ENCODE results near the gene FKBP7.
"Not testable (repeated sequence)": the region's sequence is repeated elsewhere in the genome, so short reads cannot be mapped to it uniquely, and the experiment has no call there.

FKBP7 gene

DNA sequence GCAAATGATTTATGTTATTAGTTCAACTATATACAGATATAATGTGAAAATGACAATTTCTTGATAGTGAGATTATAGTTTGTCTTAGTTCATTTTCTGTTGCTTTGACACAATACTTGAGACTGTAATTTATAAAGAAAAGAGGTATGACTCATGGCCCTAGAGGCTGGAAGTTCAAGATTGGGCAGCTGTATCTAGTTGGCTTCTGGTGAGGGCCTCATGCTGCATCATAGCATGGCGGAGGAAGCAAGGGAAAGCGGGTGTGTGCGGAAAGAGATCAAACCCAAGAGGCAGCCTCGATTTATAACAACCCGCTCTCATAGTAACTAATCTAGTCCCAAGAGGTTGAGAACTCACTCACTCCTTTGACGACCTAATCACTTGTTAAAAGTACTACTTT, 13.2 kb upstream of the FKBP7 start:
- no peak for DNase-seq (ENCODE audit: low read depth in 2 of 2, low spot score in 1 of 2)

DNA sequence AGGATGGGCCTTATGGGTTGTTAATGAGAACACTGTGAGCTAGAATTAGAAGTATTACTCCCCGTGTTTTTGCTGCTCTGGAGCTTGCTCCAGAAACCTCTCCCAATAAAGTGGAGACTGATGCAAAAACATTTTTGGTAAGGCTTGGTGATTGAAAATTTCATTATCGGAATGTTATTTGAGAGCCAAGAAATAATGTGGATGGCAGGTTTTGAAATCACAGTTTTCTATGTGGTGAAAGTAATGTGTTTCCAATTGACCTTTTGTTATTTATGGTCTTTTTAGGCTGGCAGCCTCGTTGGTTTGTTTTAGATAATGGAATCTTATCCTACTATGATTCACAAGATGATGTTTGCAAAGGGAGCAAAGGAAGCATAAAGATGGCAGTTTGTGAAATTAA, 7.0 kb upstream of the FKBP7 start:
- no peak for DNase-seq (ENCODE audit: low read depth in 2 of 2, low spot score in 1 of 2)

DNA sequence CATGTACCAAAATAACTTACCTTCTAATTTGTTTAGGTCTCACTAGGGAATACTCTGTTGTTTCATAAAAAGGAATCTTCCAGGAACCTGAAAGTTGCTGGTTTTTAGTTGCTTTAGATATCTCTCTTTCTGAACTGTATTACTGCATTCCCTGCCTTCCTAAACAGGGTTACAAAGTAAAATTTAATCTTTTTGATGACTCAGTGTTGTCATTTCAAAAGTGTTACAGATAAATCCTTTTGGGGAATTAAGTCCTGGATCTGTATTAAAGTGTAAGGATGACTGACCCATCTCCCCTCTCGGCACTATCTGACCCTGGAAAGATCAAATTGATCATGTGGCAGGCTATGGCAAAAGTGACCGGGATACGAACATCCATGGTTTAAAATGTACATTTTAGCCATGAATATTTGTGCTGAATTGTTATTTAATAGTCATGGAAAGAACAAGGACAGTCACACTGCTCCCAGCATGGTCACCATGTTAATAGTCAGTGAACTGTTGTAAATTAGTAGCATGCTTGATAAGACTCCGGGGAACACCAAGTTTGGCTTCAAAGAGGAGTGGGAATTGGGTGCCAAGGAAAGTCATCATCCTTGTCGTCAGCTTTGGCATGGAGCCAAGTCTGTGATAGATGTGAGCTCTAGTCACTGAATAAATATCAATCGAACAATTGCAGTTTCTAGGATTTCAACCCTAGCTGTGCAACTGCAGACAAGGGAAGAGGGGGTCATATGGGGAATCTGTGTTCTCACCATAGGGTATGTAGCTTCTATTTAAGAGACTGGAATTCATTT, 6.0 kb upstream of the FKBP7 start:
- no peak for DNase-seq (ENCODE audit: low read depth in 2 of 2, low spot score in 1 of 2)

DNA sequence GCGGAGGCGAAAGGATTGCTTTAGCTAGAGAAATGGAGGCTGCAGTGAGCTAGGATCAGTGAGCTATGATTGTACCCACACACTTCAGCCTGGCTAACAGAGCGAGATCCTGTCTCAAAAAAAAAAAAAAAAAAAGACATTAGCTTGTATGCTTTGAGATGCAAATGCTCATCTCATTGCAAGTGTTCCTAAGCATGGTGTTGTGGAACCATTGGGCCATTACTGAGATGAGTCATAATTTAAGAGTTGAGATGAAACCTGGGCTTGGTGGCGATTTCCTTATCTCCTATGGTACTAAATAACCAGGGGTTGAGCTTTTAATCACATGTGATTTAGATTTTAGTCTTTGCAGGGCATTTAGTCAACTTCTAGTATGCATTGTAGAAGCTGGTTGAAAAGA, 4.0 kb upstream of the FKBP7 start:
- DNase-seq (ENCODE audit: low read depth in 2 of 2, low spot score in 1 of 2) = no peak

DNA sequence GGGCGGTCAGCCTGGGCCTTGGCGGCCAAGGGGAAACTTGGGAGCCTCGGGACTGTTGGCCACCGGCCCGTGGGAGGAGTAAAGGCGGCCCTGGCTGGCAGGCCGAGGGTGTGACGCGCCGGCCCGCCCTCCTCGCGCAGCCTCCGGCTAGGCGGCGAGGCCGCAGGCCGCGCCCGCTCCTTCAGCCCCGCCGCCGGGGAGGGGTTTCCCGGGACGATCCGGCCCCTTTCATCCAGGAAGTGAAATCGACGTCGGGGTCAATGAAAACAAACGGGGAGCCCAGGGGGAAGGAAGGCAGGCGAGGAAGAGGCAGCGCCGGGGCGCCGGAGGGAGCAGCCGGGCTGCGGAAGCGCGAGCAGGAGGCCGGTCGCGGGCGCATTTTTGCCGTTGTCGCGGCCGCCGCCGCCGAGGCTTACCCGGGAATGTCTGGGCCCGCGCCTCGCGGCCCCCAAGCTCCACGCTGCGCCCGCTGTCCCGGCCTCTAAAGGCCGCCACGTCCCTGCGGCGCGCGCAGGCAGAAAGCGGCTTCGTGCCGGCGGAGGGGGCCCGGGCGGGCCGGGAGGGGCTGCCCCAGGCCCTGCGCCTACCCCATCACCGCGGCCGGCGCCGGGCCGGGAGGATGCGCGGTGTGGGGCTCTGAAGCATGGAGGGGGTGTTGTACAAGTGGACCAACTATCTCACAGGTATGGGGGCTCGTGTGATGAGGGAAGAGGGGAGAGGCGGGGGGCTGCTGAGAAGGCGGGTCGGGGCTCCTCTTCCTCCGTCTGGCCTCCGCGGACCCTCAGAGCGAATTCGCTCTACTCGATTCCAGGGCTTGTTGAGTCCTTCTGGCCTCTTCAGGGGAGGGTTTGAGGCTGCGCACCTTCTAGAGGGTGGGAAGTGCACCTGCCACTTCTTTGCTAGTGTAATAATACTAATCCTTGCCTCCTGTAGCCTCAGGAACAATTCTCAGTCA, 2.1 kb upstream of the FKBP7 start, which contains the start of gene PLEKHA3:
PLEKHA3 (plus strand) TSS at position 231 of the 955 bp plus-strand sequence; CDS start at position 644, 413 bp downstream.
- peak; percentile 38 to 59 for DNase-seq (ENCODE audit: low read depth in 2 of 2, low spot score in 1 of 2)

DNA sequence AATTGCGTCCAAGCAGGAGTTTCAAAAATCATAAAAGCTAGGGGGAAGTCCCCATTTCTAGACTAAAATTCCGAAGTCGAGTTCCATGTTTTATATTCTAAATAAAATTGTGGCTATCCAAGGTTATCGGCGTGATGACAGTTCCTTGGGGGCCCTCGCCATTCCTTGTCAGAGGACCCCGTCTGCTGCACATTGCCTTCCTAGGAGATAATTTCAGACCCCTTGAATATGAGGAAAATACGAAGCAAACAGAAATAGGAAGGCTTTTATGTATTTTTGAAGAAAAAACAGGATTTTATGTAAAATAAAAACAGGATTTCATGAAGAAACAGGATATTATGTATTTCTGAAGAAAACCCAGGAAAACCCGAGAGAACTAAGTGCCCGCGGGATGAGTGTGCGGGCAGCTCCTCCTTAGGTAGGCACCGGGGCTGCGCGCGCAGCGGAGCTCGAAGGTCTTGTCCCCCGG, 1.4 kb upstream of the FKBP7 start:
- DNase-seq (ENCODE audit: low read depth in 2 of 2, low spot score in 1 of 2) = no peak

DNA sequence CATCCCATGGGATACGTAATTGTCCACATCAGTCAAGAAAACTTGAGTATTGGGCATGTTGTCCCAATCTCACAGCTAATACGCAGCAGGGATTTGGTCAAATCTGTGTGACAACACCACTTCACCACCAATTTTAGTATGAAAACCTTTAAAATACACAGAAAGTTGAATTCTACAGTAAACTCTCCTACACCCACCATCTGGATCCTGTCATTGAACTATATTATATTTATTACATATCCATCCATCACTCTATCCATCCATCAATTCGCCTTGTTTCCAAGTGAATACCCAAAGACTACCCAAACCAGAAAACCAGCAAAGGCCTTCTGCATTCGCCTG, 846 bp upstream of the FKBP7 start:
- DNase-seq (ENCODE audit: low read depth in 2 of 2, low spot score in 1 of 2) = no peak

DNA sequence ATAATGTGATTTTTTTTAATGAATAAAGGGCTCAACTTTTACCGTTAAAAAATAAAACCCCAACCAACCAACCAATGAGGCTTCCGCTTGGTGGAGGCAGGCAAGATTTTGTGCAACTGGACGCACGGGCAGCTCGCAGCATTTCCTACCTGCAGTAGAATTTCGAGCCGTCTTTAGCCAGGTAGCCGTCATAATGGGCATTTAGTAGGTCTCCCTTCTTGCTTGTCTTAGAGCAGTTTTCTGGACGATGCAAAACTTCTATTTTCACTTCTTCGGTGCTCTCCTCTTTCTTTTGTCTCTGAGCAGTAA, 316 bp downstream of the FKBP7 start:
- DNase-seq (ENCODE audit: low read depth in 2 of 2, low spot score in 1 of 2) = no peak

DNA sequence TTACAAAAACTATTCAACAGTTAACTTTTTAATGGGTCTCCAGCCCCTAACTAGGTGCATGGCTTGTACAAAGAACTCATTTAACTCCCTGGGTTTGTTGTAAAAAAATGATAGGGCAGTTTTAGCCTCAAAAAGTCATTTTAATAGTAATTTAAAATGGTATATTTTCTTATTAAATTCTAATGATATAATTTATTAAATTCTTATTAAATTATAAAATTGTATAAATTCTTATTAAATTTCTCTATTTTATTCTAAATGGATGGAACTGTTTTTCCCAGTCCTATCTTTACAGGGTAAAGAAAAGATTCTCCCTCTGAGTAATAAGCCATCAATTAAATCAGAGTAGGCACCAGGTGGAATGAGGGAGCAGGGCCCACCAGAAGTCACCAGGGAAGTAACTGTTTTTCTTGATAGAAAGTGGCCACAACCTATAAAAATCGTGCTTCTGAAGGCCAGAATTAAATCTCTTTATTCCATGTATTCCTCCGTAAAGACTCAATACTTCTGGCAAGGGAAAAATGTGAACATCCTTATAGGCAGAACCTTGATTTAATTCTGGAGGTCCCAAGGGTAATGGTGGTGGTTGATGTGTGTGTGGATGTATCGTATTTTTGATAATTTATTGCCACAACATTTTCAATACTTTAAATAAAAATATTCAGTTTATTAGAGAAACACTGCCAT, 814 bp downstream of the FKBP7 start:
- no peak for DNase-seq (ENCODE audit: low read depth in 2 of 2, low spot score in 1 of 2)

DNA sequence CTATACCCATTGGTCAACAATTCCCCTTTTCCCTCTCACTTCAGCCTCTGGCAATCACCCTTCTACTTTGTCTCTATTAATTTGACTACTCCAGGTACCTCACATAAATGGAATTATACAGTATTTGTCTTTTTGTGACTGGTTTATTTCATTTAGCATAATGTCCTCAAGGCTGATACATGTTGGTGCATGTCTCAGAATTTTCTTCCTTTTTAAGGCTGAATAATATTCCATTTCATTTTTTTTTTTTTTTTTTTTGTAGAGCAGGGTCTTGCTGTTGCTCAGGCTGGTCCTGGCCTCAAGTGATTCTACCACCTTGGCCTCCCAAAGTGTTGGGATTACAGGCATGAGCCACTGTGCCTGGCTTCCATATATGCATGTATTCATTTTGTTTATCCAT, 1.9 kb downstream of the FKBP7 start:
- DNase-seq (ENCODE audit: low read depth in 2 of 2, low spot score in 1 of 2) = no peak

DNA sequence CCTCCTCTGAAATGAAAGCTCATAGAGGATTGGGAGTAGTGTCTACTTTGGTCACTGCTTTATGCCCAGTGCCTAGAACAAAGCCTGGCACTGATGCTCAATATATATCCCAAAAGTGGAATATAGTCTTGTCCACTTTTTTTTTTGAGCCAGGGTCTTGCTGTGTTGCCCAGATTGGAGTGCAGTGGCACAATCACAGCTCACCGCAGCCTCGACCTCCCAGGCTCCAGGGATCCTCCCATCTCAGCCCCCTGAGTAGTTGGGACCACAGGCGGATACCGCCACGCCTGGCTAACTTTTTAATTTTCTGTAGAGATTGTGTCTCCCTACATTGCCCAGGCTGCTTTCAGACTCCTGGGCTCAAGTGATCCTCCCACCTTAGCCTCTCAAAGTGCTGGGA, 3.8 kb downstream of the FKBP7 start:
- DNase-seq (ENCODE audit: low read depth in 2 of 2, low spot score in 1 of 2) = no peak

DNA sequence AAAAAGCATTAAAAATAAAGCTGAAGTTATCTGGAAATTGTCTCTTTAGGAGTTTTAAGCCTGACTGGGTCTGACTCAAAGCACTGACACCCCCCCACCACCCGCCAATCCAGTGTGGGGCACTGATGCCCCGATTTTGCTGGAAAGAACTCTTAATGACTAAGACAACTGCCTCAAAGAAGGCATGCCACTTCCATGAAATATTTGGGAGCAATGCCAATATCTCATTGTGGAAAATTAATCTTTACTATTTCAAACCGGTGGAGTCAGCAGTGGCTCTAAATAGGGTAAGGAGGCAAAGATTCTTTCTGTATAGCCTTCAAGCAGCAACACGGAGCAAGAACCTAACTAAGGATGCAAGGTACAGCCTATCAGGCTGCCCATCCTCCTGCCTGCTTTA, 4.5 kb downstream of the FKBP7 start:
- no peak for DNase-seq (ENCODE audit: low read depth in 2 of 2, low spot score in 1 of 2)

DNA sequence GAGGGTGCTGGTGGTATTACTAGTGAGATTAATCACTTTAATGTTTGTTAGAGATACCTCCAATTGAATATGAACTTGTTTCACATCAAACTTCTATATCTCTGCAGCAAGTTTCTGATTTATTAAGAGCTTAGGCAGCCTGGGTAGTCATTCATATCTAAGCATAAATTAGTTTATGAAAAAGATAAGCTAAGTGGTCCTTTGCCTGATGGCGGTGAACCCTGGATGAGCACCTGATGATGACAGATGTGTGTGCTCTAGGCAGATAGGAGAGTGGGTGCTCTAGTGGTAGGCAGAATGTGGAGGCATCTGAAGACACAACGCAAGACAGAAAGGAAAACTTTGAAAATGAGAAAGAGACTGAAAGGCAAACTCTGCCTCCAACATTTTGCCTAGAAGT, 5.0 kb downstream of the FKBP7 start:
- no peak for DNase-seq (ENCODE audit: low read depth in 2 of 2, low spot score in 1 of 2)

DNA sequence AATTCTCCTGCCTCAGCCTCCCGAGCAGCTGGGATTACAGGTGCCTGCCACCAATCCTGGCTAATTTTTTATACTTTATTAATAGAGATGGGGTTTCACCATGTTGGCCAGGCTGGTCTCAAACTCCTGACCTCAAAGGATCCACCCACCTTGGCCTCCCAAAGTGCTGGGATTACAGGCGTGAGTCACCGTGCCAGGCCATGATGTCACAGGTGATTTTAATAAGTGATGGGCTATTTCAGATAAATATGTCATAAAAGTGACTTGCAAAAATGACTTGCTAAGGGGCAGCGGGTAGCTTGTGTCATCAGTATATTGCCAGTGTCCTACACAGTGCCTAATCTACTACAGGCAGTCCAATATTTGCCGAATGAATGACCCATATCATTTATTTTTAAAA, 7.1 kb downstream of the FKBP7 start:
- DNase-seq (ENCODE audit: low read depth in 2 of 2, low spot score in 1 of 2) = not testable (repeated sequence)

DNA sequence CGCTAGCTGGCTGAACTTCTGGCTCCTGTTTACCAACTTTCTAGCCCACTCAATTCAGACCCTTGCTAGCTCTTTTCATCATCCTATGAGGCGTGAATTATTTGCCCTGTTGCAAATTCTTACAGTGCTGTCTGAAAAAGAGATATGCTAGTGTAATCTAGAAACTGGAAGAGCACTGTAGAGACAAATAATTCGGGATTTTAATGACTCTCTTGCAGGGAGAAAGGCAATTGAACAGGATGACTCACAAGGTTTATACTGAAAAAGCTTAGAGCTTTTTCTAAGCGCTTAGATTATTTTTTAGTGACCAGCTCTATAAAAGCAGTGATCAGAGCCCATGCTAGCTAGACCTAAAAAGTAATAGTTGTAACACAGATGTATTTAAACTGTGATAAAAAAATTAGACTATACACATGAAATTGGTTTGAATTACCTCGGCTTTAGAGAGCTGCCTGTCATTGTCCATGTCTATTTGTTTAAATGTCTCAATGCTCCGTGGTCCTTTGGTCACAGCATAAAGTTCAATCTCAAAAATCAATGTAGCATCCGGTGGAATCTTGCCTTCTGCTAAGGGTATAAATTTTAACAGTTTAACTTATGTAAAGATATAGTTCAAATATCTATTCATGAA, 9.1 kb downstream of the FKBP7 start:
- no peak for DNase-seq (ENCODE audit: low read depth in 2 of 2, low spot score in 1 of 2)

DNA sequence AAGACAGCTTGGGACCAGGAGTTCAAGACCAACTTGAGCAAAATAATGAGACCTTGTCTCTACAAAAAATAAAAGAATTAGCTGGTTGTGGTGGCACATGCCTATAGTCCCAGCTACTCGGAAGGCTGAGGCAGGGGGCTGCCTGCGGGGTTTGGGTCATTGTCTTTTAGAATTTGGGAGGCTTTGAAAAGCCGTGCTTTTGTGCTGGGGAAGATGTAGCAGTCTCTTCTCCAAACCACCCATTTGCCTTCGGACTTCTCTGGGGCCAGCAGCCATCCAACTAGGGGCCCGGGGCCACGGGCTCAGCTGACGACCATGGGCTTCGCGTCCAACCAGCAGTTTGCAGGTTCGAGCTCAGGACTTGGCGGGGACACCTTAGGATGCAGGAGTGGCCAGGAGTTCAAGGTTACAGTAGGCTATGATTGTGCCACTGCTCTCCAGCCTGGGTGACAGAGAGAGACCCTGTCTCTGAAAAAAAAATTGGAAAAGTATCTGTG, 21.0 kb downstream of the FKBP7 start:
- no peak for DNase-seq (ENCODE audit: low read depth in 2 of 2, low spot score in 1 of 2)

DNA sequence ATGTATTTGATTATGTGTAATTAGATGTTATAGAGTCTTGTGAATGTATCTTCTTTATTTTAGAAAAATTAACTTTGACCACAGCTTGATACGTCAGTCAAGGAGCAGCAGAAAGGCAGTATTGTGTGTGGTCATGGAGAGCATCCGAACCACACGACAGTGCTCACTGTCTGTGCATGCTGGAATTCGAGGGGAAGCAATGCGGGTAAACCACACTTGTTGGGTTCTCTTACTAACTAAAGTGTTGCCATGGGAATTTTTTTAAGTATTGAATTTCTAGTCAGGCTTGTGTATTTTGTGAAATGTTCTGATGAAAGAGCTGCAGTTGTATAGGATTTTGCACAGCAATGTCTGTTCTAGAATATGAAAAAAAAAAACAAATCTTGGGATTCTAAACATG, 22.5 kb downstream of the FKBP7 start:
- no peak for DNase-seq (ENCODE audit: low read depth in 2 of 2, low spot score in 1 of 2)

DNA sequence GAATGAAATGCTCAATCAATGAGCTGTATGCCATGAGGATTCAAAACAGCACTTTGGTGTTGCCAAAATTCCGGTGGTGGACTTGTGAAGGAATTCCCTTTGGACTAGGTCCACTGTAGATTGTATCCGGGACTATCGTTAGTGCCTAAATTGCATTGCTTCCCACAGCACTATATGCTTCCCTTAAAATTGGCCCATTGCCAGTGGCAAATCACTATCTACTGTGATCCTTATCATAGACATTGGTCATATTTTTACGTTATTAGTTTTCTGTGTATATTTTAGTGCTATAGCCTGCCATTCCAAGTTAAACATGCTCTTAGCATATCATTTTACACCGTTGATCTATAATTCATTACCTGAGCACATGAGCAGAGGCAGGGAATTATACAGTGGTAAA, 25.5 kb downstream of the FKBP7 start:
- DNase-seq (ENCODE audit: low read depth in 2 of 2, low spot score in 1 of 2) = no peak

DNA sequence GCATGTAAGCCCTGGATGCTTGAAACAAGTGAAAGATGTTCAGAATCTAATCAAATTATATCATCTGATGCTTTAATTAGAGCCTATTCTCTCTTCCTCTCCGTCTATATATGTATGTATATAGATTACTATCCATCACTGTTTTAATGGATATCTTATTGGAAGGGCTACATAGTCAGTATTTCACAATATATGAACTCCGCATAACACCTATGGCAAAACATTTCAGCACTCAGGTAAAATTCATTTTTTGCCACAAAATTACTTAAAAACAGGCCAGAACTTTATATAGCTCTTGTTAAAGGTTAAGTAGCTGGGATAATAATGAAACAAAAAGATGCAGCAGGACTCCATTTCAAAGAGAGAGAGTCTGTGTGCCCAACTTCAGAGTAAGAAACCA, 26.1 kb downstream of the FKBP7 start:
- DNase-seq (ENCODE audit: low read depth in 2 of 2, low spot score in 1 of 2) = no peak

DNA sequence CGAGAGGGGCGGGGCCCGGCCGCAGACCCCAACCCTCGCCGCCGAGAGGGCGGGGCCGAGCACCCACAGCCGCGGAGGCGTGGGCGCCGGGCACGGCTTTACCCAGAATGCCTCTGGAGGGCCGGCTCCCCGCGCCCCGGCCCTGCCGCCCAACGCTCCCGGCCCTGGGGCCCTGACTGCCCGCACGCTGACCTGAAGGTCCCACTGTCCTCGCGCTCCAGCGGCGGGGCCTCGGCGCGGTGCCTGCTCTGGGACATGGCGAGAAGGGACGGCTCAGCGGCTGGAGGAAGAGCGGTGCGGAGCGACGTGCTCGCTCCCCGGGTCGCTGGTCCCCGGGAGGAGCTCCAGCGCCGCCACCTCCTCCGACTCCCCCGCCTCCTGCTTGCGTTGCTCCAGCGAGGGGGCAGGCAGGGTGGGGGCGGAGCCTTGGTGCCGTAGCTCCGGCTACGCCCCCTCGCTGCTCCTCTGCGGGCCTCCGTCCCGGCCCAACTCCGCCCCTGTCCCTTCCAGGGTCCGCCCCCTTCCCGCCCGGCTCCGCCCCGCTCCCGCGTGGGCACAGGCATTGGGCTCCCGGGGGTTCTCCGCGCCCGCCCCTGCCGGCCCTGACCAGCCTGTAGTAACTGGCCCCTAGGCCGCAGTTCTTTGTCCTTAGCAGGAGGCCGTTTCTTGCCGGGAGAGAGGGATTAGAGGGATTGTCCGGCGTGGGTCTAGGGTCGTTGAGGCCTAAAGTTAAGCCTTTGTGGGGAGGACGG, 27.4 kb downstream of the FKBP7 start, which contains the start of the genes PJVK and PRKRA:
PJVK (plus strand) TSS at position 605 of the 752 bp plus-strand sequence. CDS start 2,032 bp downstream, outside the sequence.
PRKRA (minus strand) TSS at position 402 of the 752 bp plus-strand sequence; CDS start at position 257, 145 bp downstream.
- DNase-seq (ENCODE audit: low read depth in 2 of 2, low spot score in 1 of 2) = peak; percentile 86 to 90
